Measurements from ENCODE around the gene KRT85.

The KRT85 gene

GRCh38 chr12:52364061-52364460 lies 3.2 kb downstream of the KRT85 start:
- DNase-seq = no peak

DNA sequence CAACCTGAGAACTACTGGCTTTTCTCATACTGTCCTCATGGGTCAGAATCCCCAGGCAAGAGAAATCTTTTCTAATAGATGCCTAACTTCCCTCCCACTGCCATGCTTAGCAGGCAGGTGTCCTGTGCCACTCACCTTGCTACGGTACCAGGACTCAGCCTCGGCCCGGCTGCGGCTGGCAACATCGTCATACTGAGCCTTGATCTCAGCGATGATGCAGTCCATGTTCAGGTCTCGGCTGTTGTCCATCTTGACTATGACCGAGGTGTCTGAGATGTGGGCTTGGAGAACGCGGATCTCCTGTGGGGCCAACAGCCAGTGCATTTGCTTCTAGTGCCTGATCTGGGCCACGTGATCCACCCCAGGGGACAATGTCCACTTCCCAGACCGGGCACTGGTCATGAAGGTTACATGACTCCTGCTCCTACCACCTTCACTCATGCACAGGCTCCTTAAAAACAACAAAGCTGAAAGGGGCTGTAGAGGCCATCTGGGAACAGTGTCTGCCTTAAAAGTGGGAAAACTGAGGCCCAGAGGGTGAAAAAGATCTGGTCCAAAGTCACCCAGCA lies 4.1 kb downstream of the KRT85 start:
- DNase-seq = no peak

DNA sequence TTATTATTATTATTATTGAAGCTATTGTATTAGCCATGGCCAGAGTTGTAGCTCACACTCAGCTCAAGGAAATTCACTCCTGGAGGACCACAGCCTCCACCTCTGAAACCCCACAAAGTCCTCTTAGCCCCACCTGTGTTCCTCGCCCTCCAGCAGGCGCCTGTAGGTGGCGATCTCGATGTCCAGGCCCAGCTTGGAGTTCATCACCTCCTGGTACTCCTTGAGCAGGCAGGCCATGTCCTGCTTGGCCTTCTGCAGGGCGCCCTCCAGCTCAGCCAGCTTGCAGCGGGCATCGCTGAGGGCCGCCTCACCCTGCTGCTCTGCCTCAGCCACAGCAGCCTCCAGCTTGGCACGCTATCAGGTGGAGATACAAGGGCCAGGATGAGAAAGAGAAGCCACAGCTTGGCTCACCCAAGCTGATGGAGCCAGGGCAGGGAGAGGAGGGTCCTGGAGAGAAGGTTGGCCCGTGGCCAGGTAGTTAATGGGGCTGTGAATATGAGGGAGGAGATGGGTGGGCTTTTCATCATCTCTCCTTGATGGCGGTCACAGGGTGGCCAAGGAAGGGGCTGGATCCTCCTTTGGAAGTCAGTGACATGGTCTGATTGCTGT lies 5.1 kb downstream of the KRT85 start:
- DNase-seq = no peak

- DNase-seq = no peak
Observed at GRCh38 chr12:52361553-52361952, 5.7 kb downstream of the KRT85 start.

DNA sequence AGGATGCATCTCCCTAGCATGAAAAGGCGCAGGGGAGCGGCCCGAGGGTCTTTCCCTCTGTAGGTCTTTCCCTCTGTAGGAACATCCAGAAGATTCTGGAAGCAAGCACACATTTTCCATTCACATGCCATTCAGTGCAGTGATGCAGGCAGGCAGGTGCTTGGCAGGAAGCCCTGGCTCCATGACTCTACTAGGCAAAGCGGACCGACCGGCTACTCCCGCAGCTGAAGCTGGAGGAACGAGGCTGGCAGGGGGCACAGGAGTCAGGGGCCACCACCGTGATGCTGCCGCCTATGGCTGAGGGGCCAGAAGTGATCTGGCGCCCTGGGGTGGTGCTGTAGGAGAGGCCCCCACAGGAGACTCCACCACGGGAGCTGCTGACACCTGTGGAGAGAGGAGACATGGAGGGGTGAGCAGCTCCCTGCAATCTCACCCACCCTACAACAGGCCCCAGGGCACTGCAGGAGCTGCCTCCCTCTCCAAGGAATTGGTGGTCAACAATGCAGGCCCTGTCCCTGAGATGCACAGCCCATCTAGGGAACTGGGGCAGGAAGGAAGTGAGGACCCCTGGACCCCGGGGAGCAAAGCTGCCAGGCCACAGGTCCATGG lies 6.5 kb downstream of the KRT85 start:
- DNase-seq = no peak

DNA sequence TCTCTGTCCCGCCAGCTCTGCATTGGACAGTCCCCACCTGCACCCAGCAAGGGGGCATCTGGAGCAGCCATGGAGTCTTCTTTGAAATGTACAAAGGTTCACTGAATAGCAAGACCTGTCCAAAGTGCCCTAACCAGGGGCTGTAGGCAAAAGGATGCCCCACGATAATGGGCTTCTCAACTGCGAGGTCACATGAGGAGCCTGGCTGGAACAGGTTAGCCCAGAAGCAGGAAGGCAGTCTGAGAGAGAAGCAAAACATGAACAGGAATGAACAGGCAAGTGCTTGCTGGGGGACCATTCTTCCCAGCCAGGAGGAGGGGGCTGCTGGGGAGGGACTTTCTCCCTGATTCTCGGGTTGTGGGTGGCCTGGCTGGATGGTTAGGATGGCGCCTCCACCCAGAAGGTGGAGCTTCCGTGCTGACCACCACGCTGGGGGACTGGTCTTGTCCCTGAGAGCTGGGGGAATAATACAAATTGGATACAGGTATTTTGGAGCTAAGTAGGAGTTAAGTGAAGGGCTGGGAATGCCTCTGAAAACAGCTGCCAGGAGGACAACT lies 7.1 kb downstream of the KRT85 start:
- DNase-seq = no peak

- no peak for DNase-seq
Observed at GRCh38 chr12:52359621-52360061, 7.6 kb downstream of the KRT85 start.

DNA sequence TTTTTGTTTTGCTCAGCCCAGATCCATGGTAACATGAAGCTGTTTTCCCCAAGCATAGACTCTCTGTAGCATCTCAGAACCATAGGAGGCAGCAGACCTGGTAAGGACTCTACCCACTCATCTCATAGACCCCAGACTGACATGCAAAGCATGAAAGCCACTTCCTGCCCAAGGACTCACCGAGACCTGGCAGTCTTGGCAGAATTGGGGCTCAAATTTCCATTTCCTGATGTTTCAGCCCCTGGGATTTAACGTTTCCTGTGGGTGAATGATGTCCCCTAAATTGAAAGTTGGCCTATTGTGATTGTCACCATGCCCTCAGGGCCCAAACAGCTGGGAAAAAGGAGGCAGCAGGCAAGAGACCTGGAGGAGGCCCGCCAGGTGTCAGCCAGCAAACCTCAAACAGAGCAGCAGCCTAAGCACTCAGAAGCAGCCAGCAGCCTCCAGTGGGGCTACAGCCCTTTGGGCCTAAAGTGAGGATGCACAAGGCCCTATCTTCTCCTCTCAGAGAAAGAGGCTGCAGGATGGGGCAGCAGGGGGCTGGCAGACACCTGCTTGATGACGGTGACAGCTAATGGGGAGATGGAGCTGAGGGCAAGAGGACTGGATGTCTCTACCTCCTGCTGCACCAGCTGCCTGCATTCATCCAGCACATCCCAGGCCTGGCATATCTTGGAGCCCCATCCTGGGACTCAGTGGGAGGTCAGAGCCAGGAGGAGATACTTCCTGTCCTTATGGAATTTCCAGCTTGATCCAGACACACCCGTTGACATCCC lies 8.5 kb downstream of the KRT85 start:
- DNase-seq = no peak

GRCh38 chr12:52356762-52357580 lies 10.3 kb downstream of the KRT85 start:
- no peak for DNase-seq

- no peak for DNase-seq
Observed at GRCh38 chr12:52356031-52356761, 11.1 kb downstream of the KRT85 start.

- no peak for DNase-seq
Observed at GRCh38 chr12:52355176-52355575, 12.1 kb downstream of the KRT85 start.

GRCh38 chr12:52354200-52354599 lies 13.1 kb downstream of the KRT85 start:
- no peak for DNase-seq

GRCh38 chr12:52353766-52354165 lies 13.5 kb downstream of the KRT85 start:
- DNase-seq = no peak

- DNase-seq = no peak
Observed at GRCh38 chr12:52352951-52353350, 14.3 kb downstream of the KRT85 start.

DNA sequence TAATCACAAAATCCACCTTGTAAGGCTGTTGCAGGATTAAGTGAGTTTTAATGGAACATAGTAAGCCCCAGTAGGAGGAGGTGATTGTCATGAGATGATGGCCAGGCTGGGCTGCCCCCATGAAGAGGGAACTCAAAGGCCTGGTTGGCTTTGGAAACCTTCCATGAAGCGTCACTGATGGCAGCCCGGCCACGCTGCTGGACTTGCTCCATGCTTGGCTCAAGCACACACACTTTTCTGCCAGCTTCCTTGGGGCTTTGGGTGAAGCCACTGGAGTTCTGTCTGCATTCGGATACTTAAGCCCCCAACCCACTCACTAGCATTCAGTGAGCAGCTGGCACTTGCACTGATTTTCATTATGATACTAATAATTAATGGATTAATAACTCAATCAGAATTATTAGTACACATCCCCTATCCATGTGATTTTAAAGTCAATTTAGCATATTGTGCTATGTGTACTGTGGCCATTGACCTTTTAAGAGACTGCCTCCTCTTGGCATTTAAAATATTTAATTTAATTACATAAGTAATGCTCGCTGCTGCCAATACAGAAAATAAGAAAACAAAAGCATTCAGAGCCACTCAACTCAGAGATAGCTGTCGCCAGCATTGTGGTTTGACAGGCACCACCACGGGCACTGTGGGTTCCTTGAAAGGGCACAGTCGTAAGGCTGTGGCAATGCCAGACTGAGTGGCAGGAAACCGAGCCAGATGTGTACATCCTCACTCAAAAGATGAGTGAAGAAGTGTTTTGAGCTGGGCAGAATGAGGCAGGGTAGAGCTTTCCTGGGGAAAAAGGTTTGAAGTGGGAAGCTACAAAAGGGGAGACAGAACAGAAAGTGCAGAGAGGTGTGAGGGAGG lies 15.9 kb downstream of the KRT85 start:
- peak; percentile 14 to 29 for DNase-seq

DNA sequence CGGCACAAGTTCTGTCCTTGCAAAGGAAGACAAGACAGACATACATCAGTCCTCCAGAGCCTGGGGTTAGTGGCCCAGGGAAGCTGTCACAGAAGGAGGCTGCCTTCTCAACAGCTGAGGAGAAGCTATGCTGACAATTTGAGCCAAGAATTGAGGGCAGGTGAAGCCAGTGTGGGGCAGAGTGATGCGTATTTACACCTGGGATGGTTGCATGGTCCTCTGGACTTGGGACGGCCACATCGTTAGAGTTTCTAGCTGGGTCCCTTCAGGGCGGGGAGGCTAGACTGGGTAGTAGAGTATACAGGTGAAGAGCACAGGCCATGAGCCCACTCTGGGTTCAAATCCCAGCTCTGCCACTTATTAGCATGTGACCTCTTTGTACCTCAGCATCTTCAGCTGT lies 16.5 kb downstream of the KRT85 start:
- DNase-seq = no peak

DNA sequence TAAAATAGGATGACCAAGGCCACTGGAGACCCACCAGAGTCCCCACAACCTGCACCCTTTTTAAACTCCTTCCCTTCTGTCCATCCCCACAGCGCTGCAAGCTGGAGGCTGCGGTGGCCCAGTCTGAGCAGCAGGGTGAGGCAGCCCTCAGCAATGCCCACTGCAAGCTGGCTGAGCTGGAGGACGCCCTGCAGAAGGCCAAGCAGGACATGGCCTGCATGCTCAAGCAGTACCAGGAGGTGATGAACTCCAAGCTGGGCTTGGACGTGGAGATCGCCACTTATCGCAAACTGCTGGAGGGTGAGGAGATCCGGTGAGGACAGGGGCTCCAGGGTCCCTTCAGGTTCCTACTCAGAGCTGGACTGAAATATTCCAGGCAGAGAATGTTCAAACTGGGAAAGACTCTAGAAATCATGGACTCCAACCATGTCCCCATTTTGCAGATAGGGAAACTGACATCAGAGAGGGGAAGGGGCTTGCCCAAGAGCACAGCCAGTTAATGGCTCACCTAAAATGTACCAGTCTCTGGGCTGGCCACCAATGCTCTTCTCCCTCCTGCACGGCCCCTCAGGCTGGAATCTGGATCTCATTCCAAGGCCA lies 17.2 kb downstream of the KRT85 start:
- DNase-seq = no peak

DNA sequence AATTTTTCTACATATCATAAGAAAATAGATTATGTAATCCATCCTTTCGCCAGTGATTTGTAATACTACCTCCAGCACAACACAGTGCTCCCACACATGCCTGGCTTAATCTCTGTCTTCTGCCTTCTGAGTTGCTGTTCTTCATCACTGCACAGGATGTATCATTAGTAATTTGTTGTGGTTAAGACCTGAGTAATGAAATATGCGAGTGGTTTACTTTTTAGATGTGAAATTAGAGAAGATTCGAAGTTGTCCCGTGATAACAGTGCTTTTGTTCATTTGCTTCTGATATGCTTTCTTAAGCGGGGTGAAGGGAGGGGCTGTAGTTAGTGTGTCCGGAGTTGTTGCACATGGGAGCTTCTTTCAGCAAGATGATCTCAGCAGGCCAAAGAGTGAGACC lies 18.1 kb downstream of the KRT85 start:
- DNase-seq = no peak

GRCh38 chr12:52347551-52348510 lies 19.4 kb downstream of the KRT85 start:
- no peak for DNase-seq
